ENCODE data around the gene MOV10.

DNA sequence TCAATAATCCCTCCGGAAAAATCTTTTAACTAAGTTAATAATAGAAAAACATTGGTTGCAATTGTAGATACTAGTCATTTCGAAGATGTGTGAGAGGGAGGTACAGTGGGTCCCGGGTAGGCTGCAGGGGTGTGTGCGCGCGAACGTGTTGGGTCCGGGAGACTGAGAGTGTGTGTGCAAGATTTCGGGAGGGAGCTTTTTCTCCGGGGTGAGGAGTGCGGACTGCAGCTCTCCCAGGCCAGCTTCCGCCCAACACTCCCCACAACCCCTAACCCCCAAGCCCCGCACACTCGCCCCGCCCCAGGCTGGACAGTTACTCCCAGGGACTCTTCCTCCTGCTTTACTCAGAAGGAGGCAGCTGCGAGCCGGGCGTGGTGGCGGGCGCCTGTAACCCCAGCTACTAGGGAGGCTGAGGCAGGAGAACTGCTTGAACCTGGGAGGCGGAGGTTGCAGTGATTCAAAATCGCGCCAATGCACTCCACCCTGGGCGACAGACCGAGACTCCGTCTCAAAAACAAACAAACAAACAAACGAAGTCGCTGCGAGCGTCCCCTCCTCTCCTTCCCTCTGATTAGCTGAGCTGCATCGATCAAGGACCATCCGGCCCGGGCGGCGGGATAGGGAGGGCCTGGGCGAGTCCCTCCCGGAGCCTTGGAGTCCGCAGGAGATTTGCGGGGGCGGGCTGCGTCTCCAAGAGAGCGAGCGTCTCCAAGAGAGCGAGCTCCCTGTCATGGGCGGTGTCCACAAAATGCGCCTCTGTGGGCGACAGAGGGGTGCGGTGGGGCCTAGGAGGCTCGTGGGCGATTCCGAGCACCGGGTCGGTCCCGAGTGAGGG lies 68.9 kb downstream of the MOV10 start:
- no peak for TF ChIP-seq POLR2A (IDR thresholded peaks at IDR 0.05)
- TF ChIP-seq, protein P1, sequence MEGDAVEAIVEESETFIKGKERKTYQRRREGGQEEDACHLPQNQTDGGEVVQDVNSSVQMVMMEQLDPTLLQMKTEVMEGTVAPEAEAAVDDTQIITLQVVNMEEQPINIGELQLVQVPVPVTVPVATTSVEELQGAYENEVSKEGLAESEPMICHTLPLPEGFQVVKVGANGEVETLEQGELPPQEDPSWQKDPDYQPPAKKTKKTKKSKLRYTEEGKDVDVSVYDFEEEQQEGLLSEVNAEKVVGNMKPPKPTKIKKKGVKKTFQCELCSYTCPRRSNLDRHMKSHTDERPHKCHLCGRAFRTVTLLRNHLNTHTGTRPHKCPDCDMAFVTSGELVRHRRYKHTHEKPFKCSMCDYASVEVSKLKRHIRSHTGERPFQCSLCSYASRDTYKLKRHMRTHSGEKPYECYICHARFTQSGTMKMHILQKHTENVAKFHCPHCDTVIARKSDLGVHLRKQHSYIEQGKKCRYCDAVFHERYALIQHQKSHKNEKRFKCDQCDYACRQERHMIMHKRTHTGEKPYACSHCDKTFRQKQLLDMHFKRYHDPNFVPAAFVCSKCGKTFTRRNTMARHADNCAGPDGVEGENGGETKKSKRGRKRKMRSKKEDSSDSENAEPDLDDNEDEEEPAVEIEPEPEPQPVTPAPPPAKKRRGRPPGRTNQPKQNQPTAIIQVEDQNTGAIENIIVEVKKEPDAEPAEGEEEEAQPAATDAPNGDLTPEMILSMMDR (IDR thresholded peaks at IDR 0.05), result no peak
